GM12878 (cell line): ENCODE results near the gene MRPL41. TPM values are rescaled to one million over a fixed set of nuclear protein-coding genes. Genes with fewer than 3 reads are reported as not detected.

Source experiments
- ATAC-seq: fragments of 200-7000 bp; cut with Tn5 transposase; 3 replicates; pipeline ENCODE4 v1.9.1; 2020; ENCODE audit warnings: mild to moderate bottlenecking, moderate library complexity
- BruUV-seq: library from RNA; stranded (reverse); fragments of 400-500 nt; replicated peaks from 2 replicates; lab custom pipeline; 2021; lab: Mats Ljungman, UMichigan
- CTCF ChIA-PET: fragments of 300-600 bp; sonication (Branson Sonifier 250); formaldehyde crosslinking; extraction: SDS; loops from one replicate; lab custom pipeline; 2021; ENCODE audit warnings: inconsistent platforms; lab: Yijun Ruan, JAX
- POLR2A ChIA-PET: fragments of 350-600 bp; formaldehyde crosslinking; extraction: SDS; loops from one replicate; lab custom pipeline; 2021; ENCODE audit warnings: inconsistent platforms; lab: Charles Lee
- RAD21 ChIA-PET: fragments of 300-600 bp; sonication (Branson Sonifier 250); formaldehyde crosslinking; loops from one replicate; lab custom pipeline; 2023; ENCODE audit warnings: antibody characterized with exemption; ENCODE audit not compliant: unreplicated experiment; lab: Charles Lee
- SMC1A ChIA-PET: fragments of 300-600 bp; sonication (Branson Sonifier 250); formaldehyde crosslinking; loops from one replicate; lab custom pipeline; 2023; ENCODE audit not compliant: unreplicated experiment, uncharacterized antibody; lab: Charles Lee
- DNase-seq: peaks from one replicate; pipeline ENCODE4 v3.0.0-alpha.2; 2011; ENCODE audit warnings: low read depth, low spot score
- FAIRE-seq: peaks from 3 replicates; lab custom pipeline; 2011; peaks lifted over from hg19 to GRCh38; lab: Jason Lieb, UNC
- H2AFZ ChIP-seq: 2 replicates; pipeline ENCODE4 v1.6.0; 2011; ENCODE audit warnings: low read depth, low read length, control low read depth; ENCODE audit not compliant: control insufficient read depth
- H3K27ac ChIP-seq: 2 replicates; pipeline ENCODE4 v1.5.1; 2011; ENCODE audit warnings: control low read depth; ENCODE audit not compliant: control insufficient read depth, insufficient read depth
- H3K27me3 ChIP-seq, 2 experiments: replicated peaks in 1 of 2; 2 replicates each; pipeline versions ENCODE4 v1.6.0 to v1.6.1; 2011; ENCODE audit warnings: low read length in 1 of 2; ENCODE audit not compliant: control insufficient read depth in 2 of 2, insufficient read depth in 2 of 2
- H3K36me3 ChIP-seq, 2 experiments: 2 replicates each; pipeline ENCODE4 v1.5.1; 2011; ENCODE audit warnings: low read length in 1 of 2; ENCODE audit not compliant: control insufficient read depth in 2 of 2, insufficient read depth in 2 of 2
- H3K4me1 ChIP-seq: 2 replicates; pipeline ENCODE4 v1.6.1; 2011; ENCODE audit warnings: mild to moderate bottlenecking, low read length, moderate library complexity, mixed read lengths; ENCODE audit not compliant: control insufficient read depth, insufficient read depth
- H3K4me2 ChIP-seq: 2 replicates; pipeline ENCODE4 v1.6.0; 2011; ENCODE audit warnings: control low read depth; ENCODE audit not compliant: control insufficient read depth, insufficient read depth
- H3K4me3 ChIP-seq: fragments of 200-600 bp; sonication (generic); 2 replicates; pipeline ENCODE4 v1.5.1; 2016
- H3K79me2 ChIP-seq: 2 replicates; pipeline ENCODE4 v1.6.0; 2011; ENCODE audit warnings: low read length; ENCODE audit not compliant: control insufficient read depth, insufficient read depth
- H3K9ac ChIP-seq: 2 replicates; pipeline ENCODE4 v1.8.0; 2011; ENCODE audit warnings: low read length, control low read depth, mixed read lengths; ENCODE audit not compliant: control insufficient read depth, insufficient read depth
- H3K9me3 ChIP-seq: replicated peaks from 3 replicates; pipeline ENCODE4 v1.5.1; 2011; ENCODE audit warnings: mild to moderate bottlenecking, low read length; ENCODE audit not compliant: control insufficient read depth, insufficient read depth
- H4K20me1 ChIP-seq: 2 replicates; pipeline ENCODE4 v1.6.0; 2011; ENCODE audit not compliant: control insufficient read depth, insufficient read depth
- BACH1 ChIP-seq: fragments of 450-650 bp; IDR thresholded peaks from 2 replicates; pipeline ENCODE4 v1.6.1; 2017; ENCODE audit warnings: mild to moderate bottlenecking, borderline replicate concordance
- CEBPB ChIP-seq, 2 experiments: fragments of 150-350 bp in 1 of 2; IDR thresholded peaks; 2 replicates each; pipeline ENCODE4 v1.6.1; 2012 to 2014; ENCODE audit warnings: low read depth in 2 of 2, low read length in 2 of 2, borderline replicate concordance in 1 of 2, inconsistent platforms in 1 of 2
- CHD2 ChIP-seq: IDR thresholded peaks from 2 replicates; pipeline ENCODE4 v1.6.1; 2011; ENCODE audit warnings: low read depth, low read length, improper control_type of control experiment, borderline replicate concordance
- NFIC ChIP-seq: IDR thresholded peaks from 2 replicates; pipeline ENCODE4 v1.6.1; 2012; ENCODE audit warnings: low read depth, mild to moderate bottlenecking, inconsistent platforms, low read length, moderate library complexity
- RAD51 ChIP-seq: fragments of 450-650 bp; IDR thresholded peaks from 2 replicates; pipeline ENCODE4 v1.6.1; 2016; ENCODE audit warnings: moderate library complexity, mild to moderate bottlenecking, inconsistent platforms
- SMARCA5 ChIP-seq: fragments of 450-650 bp; IDR thresholded peaks from 2 replicates; pipeline ENCODE4 v1.6.1; 2017; ENCODE audit warnings: mild to moderate bottlenecking
- WRNIP1 ChIP-seq: IDR thresholded peaks from 2 replicates; pipeline ENCODE4 v1.6.1; 2011; ENCODE audit warnings: low read depth, low read length, improper control_type of control experiment, borderline replicate concordance
- YY1 ChIP-seq: IDR thresholded peaks from 2 replicates; pipeline ENCODE4 v1.6.1; 2011; ENCODE audit warnings: low read depth, mild to moderate bottlenecking, low read length
- WGBS: methylation state at CpG from one replicate; pipeline ENCODE4 v1.1.6; 2016; ENCODE audit warnings: low lambda C conversion rate; ENCODE audit not compliant: insufficient replicate concordance, insufficient coverage; ENCODE audit errors: missing lambda C conversion rate; 5-methylcytosine and 5-hydroxymethylcytosine counted together
- in situ Hi-C: fragments of 300-500 bp; cut with MboI; formaldehyde crosslinking; loops from 9 replicates; pipeline ENCODE4 v1.14.3; 2018; ENCODE audit warnings: mixed read lengths
- intact Hi-C: fragments of 100-400 bp; cut with micrococcal nuclease; formaldehyde crosslinking; loops from one replicate; pipeline ENCODE4 v1.14.2; 2022; ENCODE audit not compliant: unreplicated experiment
- polyA plus RNA-seq, 11 experiments: library from polyadenylated mRNA; depleted of rRNA in 4 of 11; unstranded in 6 of 11; stranded (reverse) in 5 of 11; fragments of >200 nt; fragmentation: Nextera tagmentation in 4 of 11; fragmentation: Illumina TruSeq in 1 of 11; extraction: Ambion mirVana in 4 of 11; extraction: Trizol in 1 of 11; gene quantifications; 1 replicate in 1 of 11; 2 replicates in 10 of 11; pipeline versions ENCODE4 v1.2.1 to v1.2.3, GENCODE V29; 2011 to 2016; ENCODE audit warnings: inconsistent platforms in 2 of 11, missing spikeins in 2 of 11, low read depth in 1 of 11
- total RNA-seq, 4 experiments: library from RNA; depleted of rRNA in 3 of 4; stranded (reverse); fragments of >200 nt in 3 of 4; fragmentation: Illumina TruSeq in 1 of 4; extraction: Trizol in 1 of 4; gene quantifications; 2 replicates each; pipeline versions ENCODE4 v1.2.1 to v1.2.3, GENCODE V29; 2013 to 2021
- TF ChIP-seq, protein P1 (sequence below): IDR thresholded peaks from 2 replicates; pipeline ENCODE4 v1.6.1; 2012; ENCODE audit warnings: low read length, inconsistent platforms

Gene MRPL41
- total and polyA plus RNA-seq, 10 of the 15 experiments (the other 5 are each of a cell fraction or from before 2014, with no cell fraction given), result 1.3 to 116 (median 40.1) TPM

DNA sequence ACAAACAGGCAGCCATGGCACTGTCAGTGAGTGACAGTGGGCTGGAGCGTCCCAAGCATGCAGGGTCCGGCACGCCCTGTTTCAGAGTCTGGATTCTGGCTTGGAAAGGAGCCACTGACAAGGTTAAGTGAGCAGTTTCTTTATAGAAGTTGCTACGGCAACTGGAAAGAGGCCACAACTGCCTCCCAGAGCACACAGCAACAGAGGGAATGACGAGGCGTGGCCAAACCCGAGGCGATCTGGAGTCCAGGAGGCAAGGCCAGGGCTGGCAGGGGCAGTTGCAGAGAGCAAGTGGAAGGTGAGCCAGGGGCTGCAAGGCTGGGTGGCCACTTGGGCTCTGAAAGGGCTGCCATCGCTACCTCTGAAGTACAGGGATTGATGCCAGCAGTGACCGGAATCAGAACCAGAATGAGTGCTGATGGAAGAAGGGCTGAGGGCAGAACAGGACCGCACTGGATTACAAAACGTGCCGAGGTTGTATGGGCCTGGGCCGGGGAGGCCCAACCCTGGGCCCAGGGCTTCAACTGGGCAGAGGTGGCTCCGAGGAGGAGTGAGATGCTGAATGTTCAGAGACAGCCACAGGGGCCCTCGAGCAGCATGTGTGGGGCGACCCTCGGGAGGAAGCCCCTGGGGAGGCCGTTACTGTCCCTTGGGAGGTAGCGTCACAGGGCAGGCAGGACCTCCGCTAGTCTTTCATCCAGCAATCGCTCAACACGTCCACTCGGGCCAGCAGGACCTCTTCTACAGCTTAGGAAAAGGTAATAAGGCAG lies 4.6 kb downstream of the MRPL41 start:
- TF ChIP-seq WRNIP1, result no peak
- no peak for TF ChIP-seq SMARCA5
- TF ChIP-seq CEBPB (IDR thresholded peaks at IDR 0.05; ENCODE audit: borderline replicate concordance in 1 of 2, low read depth in 2 of 2, low read length in 2 of 2), result no peak
- no peak for TF ChIP-seq YY1
- TF ChIP-seq RAD51, result no peak
- no peak for TF ChIP-seq CHD2
- TF ChIP-seq NFIC, result no peak
- TF ChIP-seq BACH1, result no peak
- TF ChIP-seq, protein P1, sequence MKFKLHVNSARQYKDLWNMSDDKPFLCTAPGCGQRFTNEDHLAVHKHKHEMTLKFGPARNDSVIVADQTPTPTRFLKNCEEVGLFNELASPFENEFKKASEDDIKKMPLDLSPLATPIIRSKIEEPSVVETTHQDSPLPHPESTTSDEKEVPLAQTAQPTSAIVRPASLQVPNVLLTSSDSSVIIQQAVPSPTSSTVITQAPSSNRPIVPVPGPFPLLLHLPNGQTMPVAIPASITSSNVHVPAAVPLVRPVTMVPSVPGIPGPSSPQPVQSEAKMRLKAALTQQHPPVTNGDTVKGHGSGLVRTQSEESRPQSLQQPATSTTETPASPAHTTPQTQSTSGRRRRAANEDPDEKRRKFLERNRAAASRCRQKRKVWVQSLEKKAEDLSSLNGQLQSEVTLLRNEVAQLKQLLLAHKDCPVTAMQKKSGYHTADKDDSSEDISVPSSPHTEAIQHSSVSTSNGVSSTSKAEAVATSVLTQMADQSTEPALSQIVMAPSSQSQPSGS, result no peak
- RAD21 ChIA-PET, result no interaction called here
- H4K20me1 ChIP-seq, result no peaks in the 10 kb centered on the region
- FAIRE-seq (no peak), DNase-seq (no peak), ATAC-seq (no peak)
- no peak overlapping the region for H3K4me2 ChIP-seq
- SMC1A ChIA-PET, result no interaction called here
- no peak overlapping the region for H3K9ac ChIP-seq
- H2AFZ ChIP-seq, result no peak overlapping the region
- peaks cover 6% of the 10 kb centered on the region for H3K4me1 ChIP-seq
- no peaks in the 10 kb centered on the region for H3K9me3 ChIP-seq
- BruUV-seq, result no TSS peak
- H3K79me2 ChIP-seq, result peaks cover 11% of the 10 kb centered on the region
- POLR2A ChIA-PET, result no interaction called here
- no peaks in the 10 kb centered on the region for H3K27me3 ChIP-seq
- H3K36me3 ChIP-seq, result peaks cover 9 to 20% of the 10 kb centered on the region in 2 experiments
- CTCF ChIA-PET, result no interaction called here
- intact Hi-C loops (no loop called here), in situ Hi-C loops (no loop called here)
- no peak overlapping the region for H3K27ac ChIP-seq
- WGBS, result 85% methylated on average over 23 of the region's 24 CpGs
- no peak overlapping the region for H3K4me3 ChIP-seq
